CD4-positive, alpha-beta T cell treated with Interferon alpha-2 for 1 hour (primary cell): ENCODE data around the gene PLCL2.

ENCODE experiments used
- DNase-seq, 2 donors: peaks; one replicate each; pipeline ENCODE4 v3.0.0-alpha.2; 2020 to 2022

PLCL2 gene

DNA sequence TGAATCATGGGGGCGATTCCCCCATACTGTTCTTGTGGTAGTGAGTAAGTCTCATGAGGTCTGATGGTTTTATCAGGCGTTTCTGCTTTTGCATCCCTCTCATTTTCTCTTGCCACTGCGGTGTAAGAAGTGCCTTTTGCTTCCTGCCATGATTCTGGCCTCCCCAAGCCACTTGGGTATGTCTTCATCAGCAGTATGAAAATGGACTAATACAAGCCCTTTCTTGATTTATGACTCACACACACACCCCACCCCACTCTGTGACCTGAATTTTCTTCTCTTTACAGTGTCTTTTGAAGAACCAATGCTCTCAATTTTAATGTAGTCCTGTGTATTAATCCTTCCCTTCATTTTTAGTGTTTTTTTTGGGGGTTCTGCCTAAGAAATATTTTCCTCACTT lies 244.8 kb downstream of the PLCL2 start:
- DNase-seq: no peak

DNA sequence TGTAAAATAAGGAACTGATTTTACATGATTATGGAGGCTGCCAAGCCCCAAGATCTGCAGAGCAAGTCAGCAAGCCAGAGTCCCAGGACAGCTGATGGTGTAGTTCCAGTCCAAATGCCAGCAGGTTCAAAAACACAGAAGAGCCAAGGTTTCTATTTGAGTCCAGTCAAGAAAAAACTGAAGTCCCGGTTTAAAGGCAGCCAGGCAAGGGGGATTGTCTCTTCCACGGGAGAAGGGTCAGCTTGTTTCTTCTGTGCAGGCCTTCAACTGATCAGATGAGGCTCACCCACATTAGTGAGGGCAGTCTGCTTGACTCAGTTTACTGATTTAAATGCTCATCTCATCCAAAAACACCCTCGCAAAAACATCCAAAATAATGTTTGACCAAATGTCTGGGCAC lies 246.2 kb downstream of the PLCL2 start:
- no peak for DNase-seq

GRCh38 chr3:17132286-17133115 lies 247.7 kb downstream of the PLCL2 start:
- no peak for DNase-seq

- DNase-seq: no peak
These were observed 249.1 kb downstream of the PLCL2 start for GRCh38 chr3:17133632-17134545.

- no peak for DNase-seq
These were observed 250.9 kb downstream of the PLCL2 start for GRCh38 chr3:17135696-17136095.

DNA sequence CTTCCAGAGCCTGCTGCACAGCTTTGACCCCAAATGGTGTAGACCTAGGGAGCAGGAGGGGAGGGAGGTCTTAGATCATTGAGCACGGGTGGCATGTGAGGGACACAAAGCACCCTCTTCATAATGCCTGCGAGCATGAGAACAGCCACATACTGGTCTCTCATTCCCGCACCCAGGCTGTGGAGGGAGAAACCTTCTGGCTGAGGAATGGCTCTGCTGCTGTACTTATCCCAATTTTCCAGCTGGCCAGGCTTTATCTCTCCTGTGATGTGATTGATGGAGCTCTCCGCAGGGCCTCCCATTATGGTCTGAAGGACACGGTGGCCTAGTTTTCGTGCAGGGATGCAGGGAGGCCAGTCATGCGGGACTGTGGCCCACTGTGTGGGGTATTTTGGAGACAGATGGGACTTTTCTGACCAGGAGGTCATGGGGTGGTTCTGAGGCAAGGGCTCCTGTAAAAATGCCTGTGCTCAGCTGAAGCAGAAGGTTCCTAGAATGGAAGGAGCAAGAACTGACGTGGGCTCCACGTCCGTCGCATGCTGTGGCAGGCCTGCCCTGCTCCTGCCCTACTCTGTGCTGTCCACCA lies 251.5 kb downstream of the PLCL2 start:
- no peak for DNase-seq

DNA sequence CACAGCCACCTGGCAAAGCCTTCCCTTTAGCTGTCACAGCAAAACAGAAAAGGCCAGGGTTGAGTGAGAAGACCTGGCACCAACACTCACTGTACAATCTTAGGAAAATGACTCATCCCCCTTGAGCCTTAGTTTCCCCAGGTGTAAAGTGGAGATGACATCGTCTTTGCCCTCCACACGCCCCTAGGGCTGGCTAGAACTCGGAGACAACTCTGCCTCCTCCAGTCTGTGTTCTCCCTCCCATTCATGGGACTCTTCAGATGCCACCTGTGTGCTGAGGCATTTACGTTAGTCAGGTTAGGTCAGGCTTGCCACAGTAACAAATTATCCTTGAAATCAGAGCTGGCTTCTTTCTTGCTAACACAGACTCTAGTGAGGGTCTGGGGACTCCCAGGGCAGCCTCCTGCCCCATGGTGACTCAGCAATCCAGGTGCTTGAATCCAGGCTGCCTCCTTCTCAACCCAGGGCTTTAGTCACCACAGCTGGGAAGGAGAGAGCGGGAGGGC lies 252.6 kb downstream of the PLCL2 start:
- DNase-seq: no peak

GRCh38 chr3:17138246-17139039 lies 253.7 kb downstream of the PLCL2 start:
- no peak for DNase-seq
